ENCODE data around the gene NUDCD3. TPM values are rescaled to one million over a fixed set of nuclear protein-coding genes. Genes with fewer than 3 reads are reported as not detected.
A peak's percentile ranks its signal among the peaks of the same experiment; 100 is the strongest.

Gene NUDCD3
- total RNA-seq, 1 experiment from 2014 or later = 81.1 TPM

- no peak for DNase-seq (ENCODE audit: low read depth)
Measured at GRCh38 chr7:44477938-44478337, 12.5 kb downstream of the NUDCD3 start.

GRCh38 chr7:44477063-44477830 is 13.2 kb downstream of the NUDCD3 start:
- DNase-seq (ENCODE audit: low read depth) = peak; percentile 71

GRCh38 chr7:44476313-44476712 is 14.1 kb downstream of the NUDCD3 start:
- DNase-seq (ENCODE audit: low read depth) = no peak

- no peak for DNase-seq (ENCODE audit: low read depth)
Measured at GRCh38 chr7:44473295-44473694, 17.2 kb downstream of the NUDCD3 start.

GRCh38 chr7:44472843-44473242 is 17.6 kb downstream of the NUDCD3 start:
- no peak for DNase-seq (ENCODE audit: low read depth)

- DNase-seq (ENCODE audit: low read depth) = peak; percentile 33
Measured at GRCh38 chr7:44471850-44472249, 18.6 kb downstream of the NUDCD3 start.

- DNase-seq (ENCODE audit: low read depth) = no peak
Measured at GRCh38 chr7:44471436-44471835, 19.0 kb downstream of the NUDCD3 start.

GRCh38 chr7:44470628-44471245 is 19.7 kb downstream of the NUDCD3 start:
- DNase-seq (ENCODE audit: low read depth) = no peak

- no peak for DNase-seq (ENCODE audit: low read depth)
Measured at GRCh38 chr7:44470135-44470479, 20.4 kb downstream of the NUDCD3 start.

GRCh38 chr7:44469461-44470134 is 20.9 kb downstream of the NUDCD3 start:
- no peak for DNase-seq (ENCODE audit: low read depth)

GRCh38 chr7:44467217-44467548 is 23.3 kb downstream of the NUDCD3 start:
- DNase-seq (ENCODE audit: low read depth) = no peak

GRCh38 chr7:44466300-44467216 is 23.9 kb downstream of the NUDCD3 start:
- DNase-seq (ENCODE audit: low read depth) = no peak

- DNase-seq (ENCODE audit: low read depth) = no peak
Measured at GRCh38 chr7:44465490-44465889, 25.0 kb downstream of the NUDCD3 start.

- DNase-seq (ENCODE audit: low read depth) = peak; percentile 23
Measured at GRCh38 chr7:44463169-44463808, 27.2 kb downstream of the NUDCD3 start.

GRCh38 chr7:44461387-44461786 is 29.1 kb downstream of the NUDCD3 start:
- DNase-seq (ENCODE audit: low read depth) = peak; percentile 84

GRCh38 chr7:44460325-44460724 is 30.1 kb downstream of the NUDCD3 start:
- peak; percentile 42 for DNase-seq (ENCODE audit: low read depth)

GRCh38 chr7:44455155-44455554 is 35.3 kb downstream of the NUDCD3 start:
- DNase-seq (ENCODE audit: low read depth) = no peak

GRCh38 chr7:44454348-44454747 is 36.1 kb downstream of the NUDCD3 start:
- no peak for DNase-seq (ENCODE audit: low read depth)

- no peak for DNase-seq (ENCODE audit: low read depth)
Measured at GRCh38 chr7:44451123-44451522, 39.3 kb downstream of the NUDCD3 start.

- DNase-seq (ENCODE audit: low read depth) = peak; percentile 34
Measured at GRCh38 chr7:44449584-44449928, 40.9 kb downstream of the NUDCD3 start.

- peak; percentile 57 for DNase-seq (ENCODE audit: low read depth)
Measured at GRCh38 chr7:44448922-44449583, 41.4 kb downstream of the NUDCD3 start.

Data from RPMI7951 (cell line).